ENCODE results near the gene OR2F2.
A peak's percentile ranks its signal among the peaks of the same experiment; 100 is the strongest.

OR2F2 gene

DNA sequence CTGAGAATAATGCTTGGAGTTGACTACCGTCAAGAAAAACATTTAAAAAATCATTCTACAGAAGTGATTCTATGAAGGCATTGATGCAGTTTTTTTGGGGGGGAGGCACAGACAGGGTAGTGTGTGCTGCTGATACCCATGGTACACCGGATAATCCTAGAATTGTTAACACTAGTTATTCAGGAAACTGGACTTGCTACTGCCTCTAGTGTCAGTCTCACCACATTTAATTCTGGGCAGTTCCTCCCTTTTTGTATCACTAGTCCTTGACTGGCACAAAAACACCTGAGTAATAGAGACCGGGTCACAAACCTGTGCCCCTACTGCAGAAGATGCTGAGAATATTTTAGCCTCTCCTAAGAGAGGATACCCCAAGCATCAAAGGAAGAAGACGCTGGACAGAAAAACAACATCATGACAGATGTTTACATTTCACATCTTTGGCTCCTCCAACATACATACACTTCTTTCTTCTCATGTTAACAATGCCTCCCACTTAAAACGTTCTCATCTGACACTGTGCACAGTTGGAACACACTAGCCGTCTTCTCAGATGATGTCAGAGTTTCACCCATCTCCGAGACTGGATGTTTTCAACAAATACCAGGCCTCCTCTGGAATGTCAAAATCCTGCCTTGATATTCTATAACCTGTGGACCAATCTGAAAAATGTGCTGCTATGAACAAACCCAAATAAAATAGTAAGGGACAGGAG is 19.9 kb upstream of the OR2F2 start:
- no peak for DNase-seq

DNA sequence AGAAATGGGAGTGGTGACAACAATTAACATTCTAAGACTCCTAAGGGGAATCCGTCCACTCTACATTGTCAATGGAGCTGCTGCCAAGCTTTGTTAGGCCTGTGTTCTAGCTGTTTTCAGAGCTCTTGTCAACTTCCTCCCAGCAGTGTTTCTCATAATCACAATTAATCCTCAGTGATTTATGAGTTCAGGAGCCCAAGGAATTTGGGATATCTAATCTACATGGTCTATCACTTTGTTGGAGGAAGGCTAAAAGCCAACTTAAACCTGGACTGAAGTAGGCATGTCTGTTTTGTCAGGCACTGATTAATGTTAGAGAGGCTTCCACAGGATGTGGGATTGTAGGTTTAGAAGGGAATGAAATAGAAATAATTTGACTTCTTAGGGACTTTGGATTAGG is 10.2 kb upstream of the OR2F2 start:
- no peak for DNase-seq

DNA sequence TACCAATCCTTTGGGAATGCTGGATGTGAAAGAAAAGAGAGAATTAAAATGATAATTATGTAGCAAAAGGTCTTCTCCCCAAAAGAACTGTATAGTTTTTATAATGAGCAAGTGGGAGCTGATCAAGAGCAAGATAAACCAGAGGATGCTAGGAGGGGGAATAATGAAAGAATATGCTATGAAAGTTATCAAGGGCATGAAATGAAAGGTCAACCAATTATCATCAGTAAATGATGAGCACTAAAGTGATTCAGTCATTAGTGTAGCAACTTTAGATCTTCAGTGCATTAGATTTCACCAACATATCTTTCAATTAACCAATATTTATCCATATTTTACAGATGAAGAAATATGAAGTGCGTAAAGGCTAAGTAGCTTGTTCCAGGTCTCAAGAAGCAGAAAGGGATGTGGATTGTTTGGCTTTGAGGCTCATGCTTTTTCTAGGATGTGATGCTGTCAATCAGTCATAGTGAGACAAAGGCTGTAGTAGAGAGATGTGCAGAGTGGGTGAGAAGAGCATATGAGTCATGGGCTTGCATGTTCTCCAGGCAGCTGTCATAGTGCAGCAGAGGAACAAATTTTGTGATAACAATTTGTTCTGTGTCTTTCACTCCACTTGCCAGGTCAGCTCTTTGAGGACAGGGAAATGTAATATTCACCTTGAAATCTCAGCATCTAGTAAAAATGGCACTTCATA is 5.7 kb upstream of the OR2F2 start:
- DNase-seq = no peak

DNA sequence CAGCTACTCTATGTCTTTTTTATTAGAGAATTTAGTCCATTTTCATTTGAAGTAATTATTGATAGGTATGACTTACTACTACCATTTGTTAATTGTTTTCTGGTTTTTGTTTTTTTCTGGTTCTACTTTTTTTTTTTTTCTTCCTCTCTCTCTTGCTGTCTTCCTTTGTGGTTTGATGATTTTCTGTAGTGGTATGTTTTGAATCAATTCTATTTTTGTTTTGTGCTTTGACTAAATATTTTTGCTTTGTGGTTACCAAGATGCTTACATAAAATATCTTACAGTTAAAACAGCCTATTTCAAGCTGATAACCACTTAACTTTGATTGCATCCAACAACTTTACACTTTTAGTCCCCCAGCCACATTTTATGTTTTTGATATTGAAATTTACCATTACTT is 3.3 kb upstream of the OR2F2 start:
- DNase-seq = no peak

DNA sequence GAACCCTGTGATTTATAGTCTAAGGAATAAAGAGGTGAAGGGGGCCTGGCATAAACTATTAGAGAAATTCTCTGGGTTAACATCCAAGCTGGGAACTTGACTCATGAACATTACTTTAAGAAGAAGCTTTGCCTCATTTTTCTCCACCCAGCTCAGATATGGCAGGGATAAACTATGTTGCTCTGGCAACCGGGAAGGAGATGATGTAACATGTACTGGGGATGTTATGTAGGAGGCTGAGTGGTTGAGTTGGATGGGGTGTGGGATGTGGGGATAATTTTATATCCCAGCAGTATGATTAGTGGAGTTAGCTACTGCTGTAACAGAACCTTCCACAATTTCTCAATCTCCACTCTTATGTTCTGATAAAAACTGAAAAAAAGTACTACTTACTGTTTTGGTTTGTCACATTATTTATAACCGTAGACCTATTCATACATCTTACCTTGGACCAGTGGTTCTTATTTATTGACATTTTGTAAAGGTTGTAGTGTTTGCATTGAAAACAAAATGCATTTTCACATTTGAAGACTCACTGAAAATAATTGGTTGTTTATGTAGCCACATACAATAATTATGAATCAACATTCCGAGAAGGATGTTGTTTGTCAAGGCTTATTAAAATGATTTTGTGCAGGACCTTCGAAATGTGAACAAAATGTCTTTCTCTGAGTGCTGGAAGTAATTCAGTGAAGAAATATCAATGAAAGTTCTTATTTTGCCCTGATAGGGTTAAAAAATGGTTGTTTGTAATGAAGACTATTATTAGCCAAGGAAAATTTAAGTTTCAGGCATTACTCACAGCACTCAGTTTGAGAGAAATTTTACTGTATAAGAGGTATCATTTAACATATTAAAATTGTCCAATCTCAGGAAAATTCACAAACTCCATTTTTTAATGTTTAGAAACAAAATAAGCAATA is 1.3 kb downstream of the OR2F2 start:
- no peak for DNase-seq

DNA sequence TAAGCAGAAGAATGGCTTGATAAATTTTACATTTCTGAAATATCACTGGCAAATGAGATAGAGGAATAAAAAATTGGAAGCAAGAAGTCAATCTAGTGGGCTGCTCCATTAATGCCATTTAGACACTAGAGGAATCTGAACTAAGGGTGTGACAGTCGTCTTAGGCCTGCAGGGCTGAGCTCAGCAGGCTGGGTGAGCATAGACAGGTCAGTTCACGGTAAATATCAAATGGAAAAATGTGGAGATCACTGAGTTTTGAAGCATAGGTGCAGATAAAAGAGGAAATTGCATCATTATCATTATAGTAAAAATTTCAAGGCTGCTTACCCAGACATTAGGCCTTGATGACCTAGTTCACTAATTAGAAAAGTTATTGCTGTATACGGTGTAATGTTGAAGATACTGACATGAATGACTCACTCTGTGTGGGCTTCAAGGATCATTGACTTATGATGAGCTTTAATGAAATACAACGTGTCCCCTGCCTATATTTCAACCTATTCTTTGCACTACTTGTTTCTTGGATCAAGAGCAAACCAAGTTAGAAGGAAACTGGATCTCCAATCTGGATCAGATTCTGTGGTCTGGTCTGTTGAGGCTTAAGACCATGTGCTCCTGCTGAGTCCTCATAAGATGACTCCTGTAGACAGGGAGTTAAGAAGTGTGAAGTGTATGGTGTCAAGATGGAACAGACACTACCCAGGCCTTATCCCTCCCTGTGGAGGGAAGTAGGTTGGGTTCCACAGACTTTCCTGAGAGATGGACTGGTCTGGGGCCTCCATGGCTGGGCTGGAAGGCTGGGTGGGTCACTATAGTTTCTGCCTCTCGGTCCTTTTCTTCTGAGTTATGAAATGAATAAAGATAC is 3.6 kb downstream of the OR2F2 start:
- no peak for DNase-seq

DNA sequence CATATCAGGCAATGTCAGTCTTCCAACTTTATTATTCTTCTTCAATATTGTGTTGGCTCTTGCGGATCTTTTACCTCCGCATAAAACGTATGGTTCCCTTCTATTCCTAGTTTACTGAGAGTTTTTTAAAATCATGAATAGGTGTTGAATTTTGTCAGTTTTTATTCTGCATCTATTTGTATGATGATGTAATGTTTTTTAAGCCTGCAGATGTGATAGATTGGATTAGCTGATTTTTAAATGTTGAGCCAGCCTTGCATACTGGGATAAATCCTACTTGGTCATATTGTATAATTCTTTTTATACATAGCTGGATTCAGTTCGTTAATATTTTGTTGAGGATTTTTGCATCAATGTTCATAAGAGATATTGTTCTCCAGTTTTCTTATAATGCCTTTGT is 10.4 kb downstream of the OR2F2 start:
- no peak for DNase-seq

DNA sequence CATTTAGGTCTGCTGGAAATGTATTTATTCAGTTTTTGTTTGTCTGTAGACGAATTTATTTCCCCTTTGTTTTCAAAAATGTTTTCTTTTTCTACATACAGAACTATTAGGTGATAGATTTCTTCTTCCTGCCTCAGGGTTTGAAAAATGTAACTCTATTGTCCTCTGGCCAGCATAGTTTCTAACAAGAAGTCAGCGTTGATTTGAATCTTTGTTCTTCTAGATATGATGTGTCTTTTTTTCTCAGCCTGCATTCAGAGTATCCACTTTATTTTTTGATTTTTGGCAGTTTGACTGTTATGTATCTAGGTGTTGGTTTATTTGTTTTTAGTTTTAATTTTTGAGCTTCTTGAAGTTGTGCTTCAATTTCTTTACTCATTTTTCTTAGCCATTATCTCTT is 12.1 kb downstream of the OR2F2 start:
- DNase-seq = no peak

DNA sequence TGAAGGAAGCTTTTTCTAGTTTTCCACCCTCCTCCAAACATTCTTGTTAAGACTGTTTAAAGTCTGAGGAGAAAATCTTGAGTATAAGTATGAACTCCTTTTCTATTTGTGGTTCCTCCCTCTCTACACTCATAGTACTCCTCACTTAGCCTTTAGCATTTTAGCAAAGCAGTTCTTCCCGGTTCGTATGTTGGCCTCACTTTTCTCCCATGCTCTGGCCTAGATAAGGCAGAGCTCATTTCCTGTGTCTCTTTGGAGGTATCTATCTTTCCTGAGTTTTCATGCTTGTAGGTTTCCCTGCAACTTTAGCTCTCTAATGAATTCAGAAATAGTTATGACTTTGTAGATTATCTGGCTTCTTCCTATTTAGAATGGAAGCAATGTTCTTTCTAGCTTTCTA is 13.7 kb downstream of the OR2F2 start:
- DNase-seq = no peak

DNA sequence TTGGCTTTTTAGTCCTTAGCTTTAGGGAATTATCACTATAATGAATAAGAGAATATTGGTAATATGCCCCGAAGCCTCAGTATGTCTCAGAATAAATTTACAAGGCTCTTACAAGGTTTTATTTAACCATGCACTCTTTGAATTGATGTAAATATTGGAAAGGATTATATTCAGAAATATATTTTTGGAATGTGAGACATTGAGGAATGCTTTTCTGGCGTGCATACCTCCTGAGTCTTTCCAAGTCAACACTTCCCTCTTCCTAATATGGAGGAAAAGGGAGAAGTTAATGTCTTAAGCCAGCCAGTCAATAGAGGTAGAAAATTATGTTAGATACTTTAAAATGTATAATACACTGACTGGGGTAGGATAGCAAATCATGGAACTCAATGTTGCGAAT is 18.4 kb downstream of the OR2F2 start:
- no peak for DNase-seq

DNA sequence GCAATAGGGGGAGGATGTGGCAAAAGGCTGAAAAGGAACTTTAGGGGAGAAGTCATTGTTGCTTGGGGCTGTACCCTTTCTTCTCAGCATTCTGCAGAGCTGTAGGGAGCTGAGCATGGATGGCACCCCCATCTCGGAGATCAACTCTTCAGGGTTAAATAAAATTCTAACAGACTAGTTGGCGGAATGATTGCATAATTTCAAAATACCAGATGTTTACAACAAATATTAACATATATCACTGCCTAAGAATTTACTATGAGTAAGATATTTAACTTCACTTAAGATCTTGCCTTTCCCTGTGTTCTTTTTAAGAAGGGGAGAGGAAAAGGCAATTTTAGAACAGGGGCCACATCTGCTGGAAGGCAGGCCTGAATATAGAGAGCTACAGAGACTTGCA is 19.1 kb downstream of the OR2F2 start:
- no peak for DNase-seq

DNA sequence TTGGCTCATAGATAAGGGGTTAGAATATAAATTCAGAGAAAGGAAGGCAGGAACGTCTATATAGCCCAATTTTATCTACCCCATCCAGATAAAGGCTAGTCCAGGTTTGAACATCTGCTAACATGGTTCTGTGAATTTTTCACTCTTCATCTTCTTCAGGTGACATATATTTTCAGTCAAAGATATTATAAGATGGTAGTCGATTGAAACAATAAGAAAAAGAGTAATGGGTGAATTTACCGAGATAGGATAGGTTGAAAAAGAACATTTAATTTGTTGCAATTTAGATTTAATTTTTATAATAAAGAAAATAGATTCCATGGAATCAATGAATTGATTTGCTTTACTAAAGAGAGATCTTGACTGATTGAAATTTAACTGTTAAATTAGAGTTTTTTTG is 19.5 kb downstream of the OR2F2 start, which contains the start of gene OR2F1:
Gene OR2F1 (plus strand): TSS at position 301 of the 400 bp plus-strand sequence. CDS start 5,127 bp downstream, outside the sequence.
- DNase-seq = no peak

DNA sequence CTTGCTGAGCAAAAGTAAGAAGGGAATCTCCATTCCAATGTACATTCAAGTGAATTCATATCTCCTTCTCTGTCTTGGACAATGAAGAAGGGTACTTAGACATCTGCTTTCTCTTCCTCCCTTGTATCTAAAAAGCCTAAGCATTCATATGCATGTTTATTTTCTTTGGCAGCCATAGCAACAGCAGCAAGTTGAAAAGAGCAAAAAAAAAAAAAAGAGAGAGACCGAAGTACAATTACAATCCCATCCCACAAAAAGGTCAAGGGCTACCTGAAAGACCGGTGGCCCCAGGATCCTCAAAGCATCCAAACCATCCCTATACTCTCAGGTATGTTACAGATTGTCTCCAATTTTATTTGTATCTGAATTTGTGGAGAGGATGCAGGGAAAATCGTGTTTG is 23.7 kb downstream of the OR2F2 start:
- no peak for DNase-seq

DNA sequence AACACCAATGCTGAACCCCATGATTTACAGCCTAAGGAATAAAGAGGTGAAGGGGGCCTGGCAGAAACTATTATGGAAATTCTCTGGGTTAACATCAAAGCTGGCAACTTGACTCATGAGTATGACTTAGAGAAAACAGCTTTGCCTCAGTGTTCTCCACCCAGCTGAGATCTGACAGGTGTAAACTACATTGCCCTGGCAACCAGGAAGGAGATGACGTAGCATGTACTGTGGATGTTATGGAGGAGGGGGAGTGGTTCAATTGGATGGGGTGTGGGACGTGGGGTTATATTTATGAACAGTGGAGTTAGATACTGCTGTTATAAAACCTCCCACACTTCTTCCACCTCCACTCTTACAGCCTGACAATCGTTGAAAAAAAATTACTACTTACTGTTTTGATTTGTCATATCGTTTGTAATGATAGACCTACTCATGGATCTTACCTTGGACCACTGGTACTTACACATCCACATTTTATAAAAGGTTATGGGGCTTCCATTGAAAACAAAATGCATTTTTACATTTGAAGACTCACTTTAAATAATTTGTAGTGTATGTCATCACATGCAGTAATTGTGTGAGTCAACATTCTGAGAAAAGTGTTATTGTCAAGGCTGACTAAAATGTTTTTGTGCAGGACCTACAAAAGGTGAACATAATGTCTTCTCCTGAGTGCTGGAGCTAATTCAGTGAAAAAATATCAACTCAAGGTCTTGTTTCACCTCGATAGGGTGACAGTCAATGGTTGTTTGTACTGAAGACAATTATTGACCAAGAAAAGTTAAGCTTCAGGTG is 26.0 kb downstream of the OR2F2 start:
- DNase-seq = no peak

DNA sequence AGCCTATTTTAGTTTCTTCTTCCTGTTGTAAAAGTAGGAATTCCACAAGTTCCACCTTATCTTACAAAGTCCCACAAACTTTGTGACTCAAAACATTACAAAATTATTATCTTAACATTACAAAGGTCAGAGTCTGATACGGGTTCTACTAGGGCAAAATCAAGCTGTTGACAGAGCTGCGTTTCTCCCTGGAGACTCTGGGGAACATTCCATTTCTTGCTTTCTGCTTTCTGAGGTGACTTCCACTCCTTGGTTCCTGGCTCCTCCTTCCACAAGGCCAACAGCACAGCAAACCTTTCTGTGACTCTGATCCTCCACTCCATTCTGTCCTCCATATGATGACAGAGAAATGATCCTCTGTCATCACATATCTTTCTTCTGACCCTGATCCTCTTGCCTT is 30.2 kb downstream of the OR2F2 start:
- DNase-seq = no peak

DNA sequence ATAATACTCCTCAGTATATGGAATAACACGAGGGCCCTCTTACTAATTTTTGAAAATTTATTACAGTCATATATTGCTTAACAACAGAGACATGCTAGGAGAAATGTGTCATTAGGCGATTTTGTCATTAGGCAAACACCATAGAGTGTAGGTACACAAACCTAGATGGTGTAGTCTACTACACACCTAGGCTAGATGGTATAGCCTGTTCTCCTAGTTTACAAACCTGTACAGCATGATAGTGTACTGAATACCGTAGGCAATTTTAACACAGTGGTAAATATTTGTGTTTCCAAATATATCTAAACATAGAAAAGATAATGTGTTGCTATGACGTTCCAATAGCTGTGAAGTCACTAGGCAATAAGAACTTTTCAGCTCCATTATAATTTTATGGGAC is 32.4 kb downstream of the OR2F2 start:
- DNase-seq = no peak

DNA sequence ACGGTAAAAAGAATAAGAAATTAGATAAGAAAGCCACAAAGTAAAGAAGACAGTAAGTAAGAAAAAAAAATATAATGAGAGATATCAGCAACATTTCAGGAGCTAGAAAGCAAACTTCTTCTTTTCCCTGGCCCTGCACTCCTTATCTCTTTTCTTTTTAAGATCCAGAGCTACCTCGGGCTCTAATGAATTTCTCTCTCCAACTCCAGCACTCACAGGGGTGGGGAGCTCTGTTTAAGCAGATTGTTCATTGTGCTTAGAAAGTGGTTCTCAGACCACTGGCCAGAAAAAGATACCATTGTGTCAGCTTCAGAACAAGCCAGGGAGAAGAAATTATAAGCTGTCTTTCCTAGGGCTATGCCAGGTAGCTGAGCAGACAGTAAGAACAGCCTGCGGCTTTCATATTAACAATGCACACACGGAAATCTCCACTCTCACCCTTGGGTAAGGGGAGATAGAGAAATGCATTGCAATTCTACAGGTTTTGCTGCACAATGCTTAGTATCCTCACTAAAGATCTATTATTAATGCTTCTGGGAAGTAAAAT is 38.9 kb downstream of the OR2F2 start:
- DNase-seq = peak; percentile 75

DNA sequence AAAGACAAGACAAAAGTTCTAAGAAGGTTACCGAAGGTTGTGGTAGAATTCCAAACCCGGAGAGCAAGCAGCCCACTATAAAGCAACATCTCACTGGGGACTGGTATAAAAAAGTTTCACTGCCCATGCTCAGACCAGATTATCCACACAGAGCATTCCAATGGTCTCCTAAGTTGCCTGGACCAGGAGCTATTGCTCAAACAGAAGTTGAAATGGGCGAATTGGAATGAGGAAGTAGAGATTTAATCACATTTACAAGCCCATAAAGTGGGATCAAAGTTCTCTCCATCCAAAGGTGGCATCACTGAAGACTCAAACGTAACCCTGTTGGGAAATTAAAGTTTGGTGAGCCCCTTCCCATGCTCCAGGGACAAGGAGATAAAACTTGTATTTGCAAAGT is 39.4 kb downstream of the OR2F2 start:
- DNase-seq = no peak

DNA sequence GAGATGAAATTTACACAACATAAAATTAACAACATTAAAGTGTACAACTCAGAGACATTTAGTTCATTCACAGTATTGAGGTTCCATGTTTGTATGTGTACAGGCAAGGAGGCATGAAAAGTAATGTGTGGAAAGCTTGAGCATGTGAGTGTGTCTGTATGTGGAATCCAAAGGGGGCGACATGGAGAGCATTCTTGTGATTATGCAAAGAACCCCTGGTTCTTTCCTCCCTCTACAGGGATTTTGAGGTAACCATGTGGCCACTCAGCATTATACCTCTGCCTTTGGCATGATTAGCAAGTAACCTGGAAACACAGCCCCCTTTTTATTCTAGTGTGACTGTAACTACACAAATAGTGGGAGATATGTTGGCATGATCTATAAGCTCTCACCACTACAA is 40.6 kb downstream of the OR2F2 start:
- peak; percentile 64 for DNase-seq

DNA sequence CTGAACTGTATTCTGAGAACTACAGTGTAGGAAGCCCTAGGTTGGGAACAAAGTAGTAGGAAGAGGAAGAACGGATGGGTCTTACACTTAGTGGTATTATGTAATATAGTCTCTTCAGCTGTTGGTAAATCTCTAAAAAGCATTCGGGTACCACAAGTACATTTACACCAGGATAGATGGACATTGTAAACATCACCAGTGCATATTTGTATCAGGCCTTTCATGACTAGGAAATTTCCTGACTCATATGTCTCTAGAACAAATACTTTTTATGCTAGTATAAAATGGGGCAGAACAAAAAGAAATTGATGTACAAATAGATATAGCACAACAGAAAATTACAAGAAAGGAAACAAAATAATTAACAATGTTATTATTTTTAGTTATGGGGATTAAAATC is 43.6 kb downstream of the OR2F2 start:
- no peak for DNase-seq

DNA sequence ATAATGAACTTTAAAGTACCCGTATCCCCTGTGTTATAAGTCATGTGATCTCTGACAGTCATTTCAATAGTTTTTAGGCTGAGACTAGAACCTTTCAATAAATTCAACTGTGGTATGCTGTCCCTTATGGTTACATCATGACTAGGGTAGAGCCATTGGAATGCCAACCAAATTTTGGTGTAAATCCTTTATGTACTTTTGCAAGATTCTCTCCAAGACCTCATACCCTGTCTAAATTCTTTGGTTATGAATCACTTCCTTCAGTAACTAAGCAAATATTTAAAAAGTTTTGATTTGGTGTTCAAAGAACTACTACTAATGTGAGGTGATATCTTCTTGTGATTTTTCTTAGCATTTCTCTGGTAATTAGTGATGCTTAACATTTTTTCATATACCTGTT is 44.3 kb downstream of the OR2F2 start:
- DNase-seq = no peak

DNA sequence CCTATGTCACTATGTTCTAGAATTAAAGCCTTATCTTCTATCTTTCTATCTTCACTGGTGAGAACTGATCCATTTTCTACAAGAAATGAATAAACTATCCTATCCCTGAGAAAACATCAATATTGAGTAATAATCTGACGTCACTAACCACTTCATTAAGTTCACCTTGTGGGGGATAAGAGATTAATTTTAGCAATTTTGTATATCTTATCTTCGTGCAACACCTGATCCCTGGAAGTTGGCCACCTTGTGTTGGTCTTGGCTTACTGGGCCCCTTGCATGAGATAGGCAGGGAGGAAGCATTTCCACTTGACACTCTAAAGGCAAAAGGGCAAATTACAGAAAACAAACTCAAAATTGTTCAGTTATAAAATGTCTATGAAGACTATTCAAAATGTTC is 45.0 kb downstream of the OR2F2 start:
- peak; percentile 55 for DNase-seq
